ENCODE measurements around the gene GMEB1.
A peak's percentile ranks its signal among the peaks of the same experiment; 100 is the strongest.
"Not testable (repeated sequence)": the region's sequence is repeated elsewhere in the genome, so short reads cannot be mapped to it uniquely, and the experiment has no call there.

Gene GMEB1

GRCh38 chr1:28668191-28668955 is at the start of gene GMEB1:
Gene GMEB1 (plus strand): TSS chr1:28668784. CDS start chr1:28683613, 14,829 bp downstream.
- DNase-seq: peak; percentile 76

- no peak for DNase-seq
These were observed 36.9 kb upstream of the GMEB1 start for GRCh38 chr1:28631713-28632112.

GRCh38 chr1:28632560-28632959 is 36.0 kb upstream of the GMEB1 start:
- DNase-seq: no peak

- DNase-seq: no peak
These were observed 27.8 kb upstream of the GMEB1 start for GRCh38 chr1:28640766-28641165.

- DNase-seq: no peak
These were observed 26.3 kb upstream of the GMEB1 start for GRCh38 chr1:28642056-28642846.

GRCh38 chr1:28642847-28643635 is 25.5 kb upstream of the GMEB1 start, which contains the start of gene TAF12:
Gene TAF12 (minus strand): TSS chr1:28643067. CDS start chr1:28622081, 20,986 bp downstream.
- DNase-seq: peak; percentile 87

GRCh38 chr1:28644494-28644893 is 24.1 kb upstream of the GMEB1 start:
- DNase-seq: no peak

GRCh38 chr1:28645406-28645805 is 23.2 kb upstream of the GMEB1 start:
- not testable (repeated sequence) for DNase-seq

GRCh38 chr1:28646040-28646439 is 22.5 kb upstream of the GMEB1 start:
- DNase-seq: no peak

- peak; percentile 85 for DNase-seq
These were observed 20.5 kb upstream of the GMEB1 start for GRCh38 chr1:28648008-28648473.

GRCh38 chr1:28648474-28649198 is 19.9 kb upstream of the GMEB1 start, which contains the start of gene RNU11:
Gene RNU11 (plus strand): TSS chr1:28648600.
- DNase-seq: peak; percentile 95

- DNase-seq: not testable (repeated sequence)
These were observed 15.5 kb upstream of the GMEB1 start for GRCh38 chr1:28653063-28653462.

- DNase-seq: not testable (repeated sequence)
These were observed 14.7 kb upstream of the GMEB1 start for GRCh38 chr1:28653870-28654269.

- not testable (repeated sequence) for DNase-seq
These were observed 12.9 kb upstream of the GMEB1 start for GRCh38 chr1:28655448-28656311.

- no peak for DNase-seq
These were observed 12.2 kb upstream of the GMEB1 start for GRCh38 chr1:28656335-28656734.

- DNase-seq: no peak
These were observed 4.6 kb upstream of the GMEB1 start for GRCh38 chr1:28663871-28664470.

- DNase-seq: no peak
These were observed 1.8 kb upstream of the GMEB1 start for GRCh38 chr1:28666806-28667205.

GRCh38 chr1:28668956-28669723 is 556 bp downstream of the GMEB1 start:
- no peak for DNase-seq

GRCh38 chr1:28671254-28671780 is 2.7 kb downstream of the GMEB1 start:
- DNase-seq: no peak

- not testable (repeated sequence) for DNase-seq
These were observed 4.4 kb downstream of the GMEB1 start for GRCh38 chr1:28672971-28673370.

Data from T1000 (cell line).